HG03558 (cell line): Measurements from ENCODE around the gene ACOT8.
"Not testable (repeated sequence)": the region's sequence is repeated elsewhere in the genome, so short reads cannot be mapped to it uniquely, and the experiment has no call there.

Source experiments
- ATAC-seq: cut with Tn5 transposase; IDR thresholded peaks from one replicate; pipeline ENCODE4 v1.9.1; 2021; ENCODE audit warnings: moderate number of reproducible peaks; ENCODE audit not compliant: unreplicated experiment; ENCODE audit errors: extremely low read depth

Gene ACOT8

GRCh38 chr20:45801851-45802250 lies 55.3 kb downstream of the ACOT8 start:
- no peak for ATAC-seq

GRCh38 chr20:45798935-45799642 lies 58.1 kb downstream of the ACOT8 start:
- no peak for ATAC-seq

GRCh38 chr20:45797955-45798354 lies 59.2 kb downstream of the ACOT8 start:
- ATAC-seq = not testable (repeated sequence)

- ATAC-seq = not testable (repeated sequence)
Observed at GRCh38 chr20:45797510-45797909, 59.7 kb downstream of the ACOT8 start.

- ATAC-seq = no peak
Observed at GRCh38 chr20:45796337-45797065, 60.7 kb downstream of the ACOT8 start.

- ATAC-seq = no peak
Observed at GRCh38 chr20:45792317-45793118, 64.7 kb downstream of the ACOT8 start.
